HUES64 (cell line): ENCODE measurements around the gene NXPH2.

Experiments
- H3K27ac ChIP-seq: 2 replicates; pipeline ENCODE4 v1.7.0; 2013; ENCODE audit warnings: low read depth, low read length, inconsistent platforms
- H3K27me3 ChIP-seq: 2 replicates; pipeline ENCODE4 v1.6.1; 2013; ENCODE audit warnings: mild to moderate bottlenecking, low read length; ENCODE audit not compliant: insufficient read depth
- H3K36me3 ChIP-seq: 2 replicates; pipeline ENCODE4 v1.6.1; 2013; ENCODE audit warnings: mild to moderate bottlenecking, low read length; ENCODE audit not compliant: insufficient read depth
- H3K4me1 ChIP-seq: 2 replicates; pipeline ENCODE4 v1.6.1; 2013; ENCODE audit warnings: mild to moderate bottlenecking, low read length, moderate library complexity; ENCODE audit not compliant: insufficient read depth
- H3K4me3 ChIP-seq: 2 replicates; pipeline ENCODE4 v1.5.1; 2013; ENCODE audit warnings: mild to moderate bottlenecking, low read length, moderate library complexity
- H3K9ac ChIP-seq: 2 replicates; pipeline ENCODE4 v1.6.1; 2013; ENCODE audit warnings: mild to moderate bottlenecking, low read depth, low read length
- H3K9me3 ChIP-seq: 2 replicates; pipeline ENCODE4 v1.6.1; 2013; ENCODE audit warnings: low read depth, low read length; ENCODE audit not compliant: insufficient read depth
- WGBS: fragments of 150-250, 120-280 bp; methylation state at CpG from one replicate; pipeline ENCODE4 v1.1.7; 2013; ENCODE audit warnings: missing lambda C conversion rate; 5-methylcytosine and 5-hydroxymethylcytosine counted together

NXPH2 gene

DNA sequence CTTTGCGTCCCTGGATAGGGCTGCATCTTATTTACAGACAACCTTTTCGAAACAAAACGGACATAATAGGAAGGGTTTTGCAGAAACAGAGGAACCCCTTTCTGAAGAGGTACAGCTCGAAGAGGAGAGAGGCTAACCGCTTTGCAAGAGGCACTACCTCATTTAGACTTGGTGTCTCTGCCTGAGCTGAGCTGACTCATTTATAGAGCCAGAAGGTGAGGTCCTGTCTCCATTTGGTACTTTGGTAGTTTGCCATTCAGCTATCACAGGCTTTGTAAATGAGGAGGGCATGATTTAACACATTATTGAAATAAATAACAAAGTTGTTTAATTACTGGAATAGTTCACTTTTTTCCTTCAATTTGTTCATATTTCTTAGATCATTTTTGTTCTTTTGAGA lies 2.2 kb upstream of the NXPH2 start:
- H3K27me3 ChIP-seq, result peaks cover 68% of the 10 kb centered on the region
- WGBS, result 92% methylated on average over 5 of the region's 5 CpGs

DNA sequence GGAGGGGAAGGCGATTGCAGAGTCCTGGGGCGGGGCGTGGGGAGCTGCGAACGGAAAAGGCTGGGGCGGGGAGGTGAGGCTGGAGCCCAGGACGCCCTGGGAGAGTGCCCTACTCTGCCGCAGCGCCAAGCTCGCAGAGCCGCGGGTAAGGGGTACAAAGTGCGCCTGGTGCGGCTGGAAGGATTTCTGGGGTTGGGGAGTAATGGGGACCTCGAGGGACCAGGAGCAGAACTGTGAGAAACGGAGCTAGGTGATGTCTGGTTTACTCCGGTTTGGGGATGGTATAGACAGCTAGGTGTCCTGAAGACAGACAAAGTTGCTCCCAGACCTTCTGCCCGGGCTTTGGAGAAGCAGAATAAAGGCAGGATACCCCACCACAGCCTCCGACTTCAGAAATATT lies 718 bp upstream of the NXPH2 start:
- 10% methylated on average over 19 of the region's 19 CpGs for WGBS
- no peak overlapping the region for H3K27ac ChIP-seq
- H3K27me3 ChIP-seq, result peaks cover 63% of the 10 kb centered on the region
- H3K4me1 ChIP-seq, result peaks cover 22% of the 10 kb centered on the region
- H3K9ac ChIP-seq, result 0 out of 2 replicates have a peak overlapping the region, but pooled peaks have one; percentile 5
- H3K4me3 ChIP-seq, result peak overlapping the region; percentile 61
- no peaks in the 10 kb centered on the region for H3K9me3 ChIP-seq
- H3K36me3 ChIP-seq, result no peaks in the 10 kb centered on the region

More for the DNA sequence above, 2.2 kb upstream of the NXPH2 start:
- Histone ChIP-seq H3K36me3 (no peaks in the 10 kb centered on the region), H3K9ac (no peak overlapping the region), H3K4me1 (peaks cover 16% of the 10 kb centered on the region), H3K4me3 (no peak overlapping the region), H3K9me3 (no peaks in the 10 kb centered on the region), H3K27ac (no peak overlapping the region)

DNA sequence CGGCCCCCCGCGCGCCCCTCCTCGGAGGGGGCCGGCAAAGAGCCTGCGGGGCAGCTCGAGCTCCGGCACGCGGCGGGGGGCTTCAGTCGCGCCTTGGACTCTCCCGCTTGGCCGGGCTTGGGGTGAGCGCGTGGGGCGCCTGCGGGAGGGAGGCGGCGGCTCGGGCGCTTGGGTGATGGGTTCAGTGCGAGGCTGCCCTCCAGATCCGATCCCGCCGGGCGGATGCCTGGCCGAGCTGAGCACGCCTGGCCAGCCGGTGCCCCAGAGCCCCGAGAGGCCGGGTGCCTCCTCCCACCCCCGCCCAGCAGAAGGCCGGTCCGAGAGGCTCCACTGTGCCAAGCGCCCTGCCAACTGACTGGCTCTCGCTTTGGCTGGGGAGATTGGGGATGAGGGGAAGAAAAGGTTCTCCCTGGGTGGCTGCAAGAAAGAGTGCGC lies 273 bp upstream of the NXPH2 start:
- no peak overlapping the region for H3K27ac ChIP-seq
- 0 out of 2 replicates have a peak overlapping the region, but pooled peaks have one; percentile 21 for H3K9ac ChIP-seq
- peak overlapping the region; percentile 61 for H3K4me3 ChIP-seq
- under 1% methylated on average over 40 of the region's 40 CpGs for WGBS
- H3K27me3 ChIP-seq, result peaks cover 63% of the 10 kb centered on the region
- peaks cover 25% of the 10 kb centered on the region for H3K4me1 ChIP-seq
- H3K9me3 ChIP-seq, result no peaks in the 10 kb centered on the region
- no peaks in the 10 kb centered on the region for H3K36me3 ChIP-seq

GRCh38 chr2:138779406-138779780 lies 797 bp downstream of the NXPH2 start:
- Histone ChIP-seq H3K4me3 (peak overlapping the region; percentile 61), H3K27ac (no peak overlapping the region), H3K27me3 (peaks cover 60% of the 10 kb centered on the region), H3K9ac (peak overlapping the region; percentile 71; the same call in 1 of the 2 replicates), H3K36me3 (no peaks in the 10 kb centered on the region), H3K9me3 (no peaks in the 10 kb centered on the region), H3K4me1 (peaks cover 25% of the 10 kb centered on the region)
- 1% methylated on average over 20 of the region's 20 CpGs for WGBS

- Histone ChIP-seq H3K27ac (peak overlapping the region; percentile 82; the same call in 1 of the 2 replicates), H3K9ac (0 out of 2 replicates have a peak overlapping the region, but pooled peaks have one; percentile 29), H3K9me3 (no peaks in the 10 kb centered on the region), H3K4me3 (peak overlapping the region; percentile 61), H3K27me3 (peaks cover 49% of the 10 kb centered on the region), H3K36me3 (no peaks in the 10 kb centered on the region), H3K4me1 (peaks cover 25% of the 10 kb centered on the region)
- 6% methylated on average over 2 of the region's 2 CpGs for WGBS
Observed at GRCh38 chr2:138777996-138778395, 2.2 kb downstream of the NXPH2 start.

DNA sequence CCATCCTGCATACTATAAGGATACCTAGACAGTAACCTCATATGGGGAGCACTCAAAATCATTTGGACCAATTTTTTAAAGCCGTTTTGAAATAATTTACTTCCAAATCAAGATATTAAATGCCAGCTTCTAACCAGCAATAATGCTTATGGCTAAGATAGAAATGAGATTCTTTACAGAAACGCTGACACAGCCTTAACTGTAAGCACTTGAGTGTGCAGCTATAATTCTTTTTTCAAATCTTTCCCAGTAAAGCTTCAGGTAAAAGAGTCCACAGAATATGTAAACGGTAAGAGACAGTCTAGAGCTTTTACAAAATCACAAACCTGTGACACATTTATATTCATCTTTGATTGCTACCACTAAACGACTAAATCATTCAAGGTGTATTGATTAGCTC lies 4.5 kb downstream of the NXPH2 start:
- Histone ChIP-seq H3K9ac (no peak overlapping the region), H3K4me3 (no peak overlapping the region), H3K27ac (no peak overlapping the region), H3K36me3 (no peaks in the 10 kb centered on the region), H3K9me3 (no peaks in the 10 kb centered on the region), H3K27me3 (peaks cover 27% of the 10 kb centered on the region), H3K4me1 (peaks cover 30% of the 10 kb centered on the region)
- WGBS, result 91% methylated on average over 3 of the region's 4 CpGs

DNA sequence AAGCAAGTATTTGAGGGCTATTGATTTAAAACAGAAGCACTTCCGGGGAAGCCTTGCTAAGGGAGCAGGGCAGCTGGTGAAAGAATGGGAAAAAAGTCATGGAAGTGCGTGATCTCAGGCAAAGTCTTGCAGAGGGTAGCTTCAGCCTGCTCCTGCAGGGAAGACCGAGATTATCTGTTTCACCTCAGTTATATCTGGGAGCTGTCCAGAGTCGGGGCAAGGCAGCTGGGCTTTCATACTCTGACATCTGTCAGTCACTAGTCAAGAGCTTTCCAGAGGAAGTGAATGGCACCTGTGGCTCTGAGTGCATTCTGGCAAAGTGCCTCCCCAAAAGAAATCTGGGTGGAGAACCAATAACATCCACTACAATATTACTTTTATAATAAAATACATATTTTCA lies 8.7 kb downstream of the NXPH2 start:
- Histone ChIP-seq H3K36me3 (no peaks in the 10 kb centered on the region), H3K27me3 (no peaks in the 10 kb centered on the region), H3K9ac (no peak overlapping the region), H3K4me3 (no peak overlapping the region), H3K27ac (no peak overlapping the region), H3K4me1 (peaks cover 13% of the 10 kb centered on the region), H3K9me3 (no peaks in the 10 kb centered on the region)
- WGBS, result 77% methylated on average over 4 of the region's 4 CpGs

DNA sequence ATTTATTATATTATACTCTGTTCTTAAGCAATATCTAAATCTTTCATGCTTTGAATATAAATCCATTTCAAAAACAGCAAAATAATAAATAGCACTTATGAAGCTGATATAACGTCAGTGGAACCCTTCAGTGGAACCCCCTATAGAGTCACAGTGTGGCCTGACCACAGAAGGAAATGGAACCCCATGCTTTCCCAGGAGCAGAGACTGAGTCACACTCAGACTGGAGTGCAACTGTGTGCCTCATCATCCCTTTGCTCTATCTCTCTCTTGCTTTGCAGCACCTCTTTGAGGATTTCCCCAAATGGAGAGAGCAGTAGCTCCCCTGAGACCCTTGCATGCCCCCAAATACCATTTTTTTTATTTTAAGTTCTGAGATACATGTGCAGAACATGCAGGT lies 13.1 kb downstream of the NXPH2 start:
- no peaks in the 10 kb centered on the region for H3K27me3 ChIP-seq
- H3K9ac ChIP-seq, result no peak overlapping the region
- no peaks in the 10 kb centered on the region for H3K9me3 ChIP-seq
- H3K4me1 ChIP-seq, result peaks cover 9% of the 10 kb centered on the region; the same call in 1 of the 2 replicates
- WGBS, result 80% methylated on average over 1 of the region's 1 CpG
- H3K4me3 ChIP-seq, result no peak overlapping the region
- H3K27ac ChIP-seq, result no peak overlapping the region
- H3K36me3 ChIP-seq, result no peaks in the 10 kb centered on the region

DNA sequence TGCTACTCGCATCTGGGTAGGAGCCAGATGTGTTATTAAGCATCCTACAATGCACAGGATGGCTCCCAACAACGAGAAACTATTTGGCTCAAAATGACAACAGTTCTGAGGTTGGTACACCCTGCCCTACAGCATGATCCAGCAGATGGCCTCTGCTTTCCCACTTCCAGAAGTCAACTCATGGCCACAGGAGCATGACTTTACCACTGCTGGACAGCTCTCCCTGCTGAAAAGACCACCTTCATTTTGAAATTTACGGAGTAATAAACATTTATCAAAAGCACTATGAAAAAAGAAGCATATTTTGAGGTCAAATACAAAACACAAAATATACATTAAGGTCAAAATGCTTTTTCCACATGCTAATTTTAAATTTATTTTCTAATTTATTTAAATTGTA lies 13.7 kb downstream of the NXPH2 start:
- Histone ChIP-seq H3K27ac (no peak overlapping the region), H3K9ac (no peak overlapping the region), H3K9me3 (no peaks in the 10 kb centered on the region), H3K36me3 (no peaks in the 10 kb centered on the region), H3K4me3 (no peak overlapping the region), H3K4me1 (peaks cover 8% of the 10 kb centered on the region; the same call in 1 of the 2 replicates), H3K27me3 (no peaks in the 10 kb centered on the region)
- 91% methylated on average over 3 of the region's 3 CpGs for WGBS

DNA sequence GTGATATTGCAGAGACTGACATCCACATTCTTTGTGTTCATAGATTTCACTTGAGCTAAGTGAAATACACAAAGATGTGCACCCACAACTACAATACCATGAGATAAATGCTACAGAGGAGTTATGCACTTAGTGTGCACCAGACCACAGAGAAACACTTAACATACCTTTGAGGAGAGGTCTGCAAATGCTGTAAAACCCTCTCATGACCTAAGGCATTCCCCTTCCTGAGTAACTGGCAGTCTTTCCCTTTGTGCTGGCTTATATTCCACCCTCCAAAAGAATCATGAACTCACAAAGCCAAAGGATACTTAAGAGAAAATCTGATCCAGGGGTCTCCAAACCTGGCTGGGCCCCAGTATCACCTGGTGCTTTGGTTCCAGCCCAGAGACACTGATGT lies 16.2 kb downstream of the NXPH2 start:
- 0 out of 2 replicates have a peak, but pooled peaks cover 5% of the 10 kb centered on the region for H3K4me1 ChIP-seq
- no peak overlapping the region for H3K4me3 ChIP-seq
- H3K27ac ChIP-seq, result no peak overlapping the region
- no peaks in the 10 kb centered on the region for H3K36me3 ChIP-seq
- no peaks in the 10 kb centered on the region for H3K9me3 ChIP-seq
- no peaks in the 10 kb centered on the region for H3K27me3 ChIP-seq
- H3K9ac ChIP-seq, result no peak overlapping the region

DNA sequence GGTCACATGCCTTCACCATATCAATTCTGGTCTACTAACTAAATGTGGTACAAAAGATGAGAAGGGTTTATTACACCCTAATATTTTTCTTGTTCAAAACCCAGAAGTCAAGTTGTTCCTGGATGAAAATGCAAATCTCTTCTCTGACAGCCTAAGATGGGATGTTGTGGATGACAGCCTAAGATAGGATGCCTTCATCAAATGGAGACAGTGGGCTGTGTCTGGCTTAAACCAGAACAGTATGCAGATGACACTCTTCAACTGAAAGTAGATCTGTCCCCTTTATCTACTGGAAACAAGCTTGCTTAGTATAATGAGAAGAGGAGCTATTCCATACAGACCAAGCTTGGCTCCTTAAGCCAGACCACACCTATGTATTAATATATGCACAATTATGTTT lies 17.7 kb downstream of the NXPH2 start:
- Histone ChIP-seq H3K27ac (no peak overlapping the region), H3K27me3 (no peaks in the 10 kb centered on the region), H3K4me1 (no peaks in the 10 kb centered on the region)

DNA sequence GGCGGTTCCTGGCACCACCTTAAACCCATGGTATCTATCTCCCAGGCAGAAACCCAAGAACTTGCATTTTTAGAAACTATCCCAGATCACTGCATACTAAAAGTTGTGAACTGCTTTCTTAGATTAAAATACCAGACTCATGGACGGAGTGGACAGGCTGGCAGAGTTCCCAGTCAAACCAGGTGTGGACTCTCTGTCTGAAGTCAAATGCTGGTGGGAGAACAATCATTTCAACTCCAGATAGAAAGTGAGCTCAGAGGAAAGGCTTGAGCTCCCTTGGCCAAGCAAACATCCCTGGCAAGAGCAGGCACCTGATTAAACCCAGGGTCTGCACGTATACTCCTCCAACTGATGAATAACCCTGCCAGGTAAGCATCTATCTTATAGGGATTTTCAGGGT lies 19.5 kb downstream of the NXPH2 start:
- WGBS, result 98% methylated on average over 3 of the region's 3 CpGs
- Histone ChIP-seq H3K9ac (no peak overlapping the region), H3K9me3 (no peaks in the 10 kb centered on the region), H3K27ac (no peak overlapping the region), H3K27me3 (no peaks in the 10 kb centered on the region), H3K36me3 (no peaks in the 10 kb centered on the region), H3K4me3 (no peak overlapping the region), H3K4me1 (no peaks in the 10 kb centered on the region; the same call in 1 of the 2 replicates)

More for the DNA sequence above, 17.7 kb downstream of the NXPH2 start:
- Histone ChIP-seq H3K36me3 (no peaks in the 10 kb centered on the region), H3K4me3 (no peak overlapping the region), H3K9ac (no peak overlapping the region), H3K9me3 (no peaks in the 10 kb centered on the region)
